Measurements from ENCODE around the gene PRRX2. TPM values are rescaled to one million over a fixed set of nuclear protein-coding genes. Genes with fewer than 3 reads are reported as not detected.

PRRX2 gene
- total and polyA plus RNA-seq, 2 experiments from 2014 or later = 5.8 to 8.3 TPM

GRCh38 chr9:129649726-129650679, 15.4 kb upstream of the PRRX2 start:
- Mint-ChIP-seq H3K36me3 (ENCODE audit: low read depth) (no peaks in the 10 kb centered on the region), H3K27ac (no peak overlapping the region), H3K4me3 (no peak overlapping the region), H3K4me1 (no peaks in the 10 kb centered on the region), H3K9me3 (no peaks in the 10 kb centered on the region), H3K27me3 (ENCODE audit: insufficient read depth, low read depth, poor library complexity) (peaks cover 14% of the 10 kb centered on the region)
- Histone ChIP-seq H3K4me1 (ENCODE audit: insufficient read depth) (no peaks in the 10 kb centered on the region; the same call in 1 of the 2 replicates), H2AFZ (no peak overlapping the region), H3K9me2 (ENCODE audit: insufficient read depth) (no peaks in the 10 kb centered on the region), H3K27ac (ENCODE audit: low read depth) (no peak overlapping the region), H3K79me2 (replicated peaks; ENCODE audit: insufficient read depth) (no peaks in the 10 kb centered on the region), H3K36me3 (ENCODE audit: insufficient read depth) (no peaks in the 10 kb centered on the region), H3K27me3 (ENCODE audit: insufficient read depth) (no peaks in the 10 kb centered on the region), H3K4me3 (no peak overlapping the region), H3F3A (replicated peaks; ENCODE audit: low read depth) (no peaks in the 10 kb centered on the region), H4K20me1 (replicated peaks; ENCODE audit: insufficient read depth) (no peaks in the 10 kb centered on the region), H3K4me2 (no peak overlapping the region)
- no peak for DNase-seq (ENCODE audit: low spot score)
- no peak for ATAC-seq
- no peak for TF ChIP-seq EZH2phosphoT487 (IDR thresholded peaks at IDR 0.05; ENCODE audit: unreplicated experiment)
- TF ChIP-seq, protein P1, sequence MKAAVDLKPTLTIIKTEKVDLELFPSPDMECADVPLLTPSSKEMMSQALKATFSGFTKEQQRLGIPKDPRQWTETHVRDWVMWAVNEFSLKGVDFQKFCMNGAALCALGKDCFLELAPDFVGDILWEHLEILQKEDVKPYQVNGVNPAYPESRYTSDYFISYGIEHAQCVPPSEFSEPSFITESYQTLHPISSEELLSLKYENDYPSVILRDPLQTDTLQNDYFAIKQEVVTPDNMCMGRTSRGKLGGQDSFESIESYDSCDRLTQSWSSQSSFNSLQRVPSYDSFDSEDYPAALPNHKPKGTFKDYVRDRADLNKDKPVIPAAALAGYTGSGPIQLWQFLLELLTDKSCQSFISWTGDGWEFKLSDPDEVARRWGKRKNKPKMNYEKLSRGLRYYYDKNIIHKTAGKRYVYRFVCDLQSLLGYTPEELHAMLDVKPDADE (IDR thresholded peaks at IDR 0.05) = no peak
- TF ChIP-seq ZNF462 (CRISPR knock-in tag; IDR thresholded peaks at IDR 0.05) = no peak
- no peak for TF ChIP-seq EZH2 (IDR thresholded peaks at IDR 0.05; ENCODE audit: low read depth, unreplicated experiment)
- no peak for TF ChIP-seq ZNF114 (CRISPR knock-in tag; IDR thresholded peaks at IDR 0.05)
- no peak for TF ChIP-seq ZNF331 (CRISPR knock-in tag; IDR thresholded peaks at IDR 0.05; ENCODE audit: low read depth)
- no peak for TF ChIP-seq JUNB (IDR thresholded peaks at IDR 0.05; ENCODE audit: unreplicated experiment)
- no peak for TF ChIP-seq CREB1 (CRISPR knock-in tag; IDR thresholded peaks at IDR 0.05; ENCODE audit: low read depth)
- no peak for TF ChIP-seq POLR2AphosphoS5 (IDR thresholded peaks at IDR 0.05; ENCODE audit: low read depth)
- no peak for TF ChIP-seq NANOG (IDR thresholded peaks at IDR 0.05; ENCODE audit: borderline replicate concordance)
- no peak for TF ChIP-seq CTCF (conservative IDR thresholded peaks at IDR 0.05; ENCODE audit: low read depth in 2 of 2)
- TF ChIP-seq, protein P2, sequence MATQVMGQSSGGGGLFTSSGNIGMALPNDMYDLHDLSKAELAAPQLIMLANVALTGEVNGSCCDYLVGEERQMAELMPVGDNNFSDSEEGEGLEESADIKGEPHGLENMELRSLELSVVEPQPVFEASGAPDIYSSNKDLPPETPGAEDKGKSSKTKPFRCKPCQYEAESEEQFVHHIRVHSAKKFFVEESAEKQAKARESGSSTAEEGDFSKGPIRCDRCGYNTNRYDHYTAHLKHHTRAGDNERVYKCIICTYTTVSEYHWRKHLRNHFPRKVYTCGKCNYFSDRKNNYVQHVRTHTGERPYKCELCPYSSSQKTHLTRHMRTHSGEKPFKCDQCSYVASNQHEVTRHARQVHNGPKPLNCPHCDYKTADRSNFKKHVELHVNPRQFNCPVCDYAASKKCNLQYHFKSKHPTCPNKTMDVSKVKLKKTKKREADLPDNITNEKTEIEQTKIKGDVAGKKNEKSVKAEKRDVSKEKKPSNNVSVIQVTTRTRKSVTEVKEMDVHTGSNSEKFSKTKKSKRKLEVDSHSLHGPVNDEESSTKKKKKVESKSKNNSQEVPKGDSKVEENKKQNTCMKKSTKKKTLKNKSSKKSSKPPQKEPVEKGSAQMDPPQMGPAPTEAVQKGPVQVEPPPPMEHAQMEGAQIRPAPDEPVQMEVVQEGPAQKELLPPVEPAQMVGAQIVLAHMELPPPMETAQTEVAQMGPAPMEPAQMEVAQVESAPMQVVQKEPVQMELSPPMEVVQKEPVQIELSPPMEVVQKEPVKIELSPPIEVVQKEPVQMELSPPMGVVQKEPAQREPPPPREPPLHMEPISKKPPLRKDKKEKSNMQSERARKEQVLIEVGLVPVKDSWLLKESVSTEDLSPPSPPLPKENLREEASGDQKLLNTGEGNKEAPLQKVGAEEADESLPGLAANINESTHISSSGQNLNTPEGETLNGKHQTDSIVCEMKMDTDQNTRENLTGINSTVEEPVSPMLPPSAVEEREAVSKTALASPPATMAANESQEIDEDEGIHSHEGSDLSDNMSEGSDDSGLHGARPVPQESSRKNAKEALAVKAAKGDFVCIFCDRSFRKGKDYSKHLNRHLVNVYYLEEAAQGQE (IDR thresholded peaks at IDR 0.05; ENCODE audit: unreplicated experiment) = no peak
- no peak for TF ChIP-seq STAT1 (IDR thresholded peaks at IDR 0.05; ENCODE audit: unreplicated experiment)

All from GM23338 (cell line).